NT2/D1 (cell line): ENCODE measurements around the gene LPIN1.

ENCODE experiments used
- DNase-seq: peaks from one replicate; pipeline ENCODE4 v3.0.0-alpha.2; 2011; ENCODE audit warnings: low read depth, low spot score
- H3K27me3 ChIP-seq: 2 replicates; pipeline ENCODE4 v1.6.0; 2011; ENCODE audit warnings: mild to moderate bottlenecking; ENCODE audit not compliant: insufficient read length, insufficient read depth
- H3K36me3 ChIP-seq: 2 replicates; pipeline ENCODE4 v1.6.1; 2011; ENCODE audit warnings: mild to moderate bottlenecking, low read length, mixed read lengths; ENCODE audit not compliant: insufficient read depth, insufficient read length
- H3K4me1 ChIP-seq: 2 replicates; pipeline ENCODE4 v1.5.1; 2011; ENCODE audit not compliant: insufficient read depth, insufficient read length
- H3K4me3 ChIP-seq: 2 replicates; pipeline ENCODE4 v1.5.1; 2011; ENCODE audit warnings: low read depth; ENCODE audit not compliant: insufficient read length
- H3K9ac ChIP-seq: 2 replicates; pipeline ENCODE4 v1.6.0; 2011; ENCODE audit warnings: low read depth; ENCODE audit not compliant: insufficient read length
- H3K9me3 ChIP-seq: 2 replicates; pipeline ENCODE4 v1.5.1; 2011; ENCODE audit warnings: mild to moderate bottlenecking, low read length; ENCODE audit not compliant: insufficient read depth
- SUZ12 ChIP-seq: IDR thresholded peaks from 2 replicates; pipeline ENCODE4 v1.6.1; 2011; ENCODE audit not compliant: insufficient read length, insufficient read depth; ENCODE audit errors: extremely low read depth
- YY1 ChIP-seq: IDR thresholded peaks from 2 replicates; pipeline ENCODE4 v1.6.1; 2011; ENCODE audit not compliant: insufficient read length, insufficient read depth
- ZNF274 ChIP-seq: IDR thresholded peaks from 2 replicates; pipeline ENCODE4 v1.6.1; 2011; ENCODE audit warnings: mild to moderate bottlenecking, low read depth, low read length

Gene LPIN1

GRCh38 chr2:11709293-11709692 lies 37.1 kb upstream of the LPIN1 start:
- TF ChIP-seq SUZ12, result no peak
- TF ChIP-seq ZNF274, result no peak
- no peak for TF ChIP-seq YY1
- no peaks in the 10 kb centered on the region for H3K36me3 ChIP-seq
- H3K9ac ChIP-seq, result no peak overlapping the region
- 0 out of 2 replicates have a peak, but pooled peaks cover 5% of the 10 kb centered on the region for H3K9me3 ChIP-seq
- no peaks in the 10 kb centered on the region for H3K4me1 ChIP-seq
- DNase-seq, result no peak
- H3K4me3 ChIP-seq, result no peak overlapping the region
- H3K27me3 ChIP-seq, result no peaks in the 10 kb centered on the region

DNA sequence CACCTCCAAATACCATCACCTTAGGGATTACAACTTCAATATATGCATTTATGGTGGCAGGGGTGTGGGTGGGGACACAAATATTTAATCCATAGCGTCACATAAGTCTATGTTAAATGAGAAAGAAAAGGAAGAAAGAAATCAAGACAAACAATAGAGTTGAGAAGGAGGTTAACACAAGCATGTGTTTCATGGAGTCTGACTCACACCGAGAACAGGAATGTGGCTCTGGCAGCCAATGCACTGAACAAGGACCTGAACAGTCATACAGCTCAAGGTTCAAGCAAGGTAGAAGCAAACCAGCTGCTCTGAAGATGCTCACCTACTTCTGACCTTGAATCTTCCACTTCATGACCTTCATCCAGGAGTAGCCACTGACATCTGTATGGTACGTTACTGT lies 36.2 kb upstream of the LPIN1 start:
- H3K9ac ChIP-seq, result no peak overlapping the region
- H3K36me3 ChIP-seq, result no peaks in the 10 kb centered on the region
- no peaks in the 10 kb centered on the region for H3K27me3 ChIP-seq
- H3K4me1 ChIP-seq, result no peaks in the 10 kb centered on the region
- H3K4me3 ChIP-seq, result no peak overlapping the region
- TF ChIP-seq ZNF274 (no peak), YY1 (no peak), SUZ12 (no peak)
- DNase-seq, result no peak
- H3K9me3 ChIP-seq, result 0 out of 2 replicates have a peak, but pooled peaks cover 5% of the 10 kb centered on the region

- H3K27me3 ChIP-seq, result no peaks in the 10 kb centered on the region
- no peak overlapping the region for H3K4me3 ChIP-seq
- no peak overlapping the region for H3K9ac ChIP-seq
- H3K4me1 ChIP-seq, result no peaks in the 10 kb centered on the region
- 0 out of 2 replicates have a peak, but pooled peaks cover under 1% of the 10 kb centered on the region for H3K9me3 ChIP-seq
- TF ChIP-seq ZNF274, result no peak
- no peak for TF ChIP-seq YY1
- TF ChIP-seq SUZ12, result no peak
- no peaks in the 10 kb centered on the region for H3K36me3 ChIP-seq
- no peak for DNase-seq
Observed at GRCh38 chr2:11710632-11711353, 35.6 kb upstream of the LPIN1 start.

- H3K9me3 ChIP-seq, result no peaks in the 10 kb centered on the region
- no peak for DNase-seq
- H3K9ac ChIP-seq, result no peak overlapping the region
- peaks cover 2% of the 10 kb centered on the region for H3K4me1 ChIP-seq
- H3K36me3 ChIP-seq, result no peaks in the 10 kb centered on the region
- no peak for TF ChIP-seq SUZ12
- TF ChIP-seq ZNF274, result no peak
- TF ChIP-seq YY1, result no peak
- no peak overlapping the region for H3K4me3 ChIP-seq
- no peaks in the 10 kb centered on the region for H3K27me3 ChIP-seq
Observed at GRCh38 chr2:11711354-11711716, 35.1 kb upstream of the LPIN1 start.

DNA sequence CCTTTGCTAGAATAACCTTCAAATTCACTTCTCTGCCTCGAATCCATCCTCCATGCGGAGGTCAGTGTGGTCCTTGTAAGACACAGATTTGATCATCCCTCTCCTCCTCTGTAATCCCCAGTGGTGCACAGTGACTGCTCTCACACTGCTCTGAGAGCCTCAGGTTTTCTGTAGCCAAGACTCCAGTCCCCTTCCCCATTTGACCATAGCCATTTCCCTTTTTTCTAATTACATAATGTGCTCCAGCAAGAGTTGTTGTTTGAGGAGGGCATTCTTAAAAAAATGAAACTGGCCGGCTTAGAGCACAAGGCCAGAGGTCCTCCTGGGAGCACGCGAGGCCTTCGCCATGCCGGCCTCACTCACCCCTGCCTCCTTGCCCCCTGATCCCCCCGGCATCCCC lies 34.7 kb upstream of the LPIN1 start:
- Histone ChIP-seq H3K27me3 (no peaks in the 10 kb centered on the region), H3K4me3 (no peak overlapping the region), H3K4me1 (peaks cover 2% of the 10 kb centered on the region), H3K9ac (no peak overlapping the region), H3K36me3 (no peaks in the 10 kb centered on the region), H3K9me3 (no peaks in the 10 kb centered on the region)
- TF ChIP-seq ZNF274, result no peak
- TF ChIP-seq SUZ12, result no peak
- TF ChIP-seq YY1, result no peak
- DNase-seq, result no peak

DNA sequence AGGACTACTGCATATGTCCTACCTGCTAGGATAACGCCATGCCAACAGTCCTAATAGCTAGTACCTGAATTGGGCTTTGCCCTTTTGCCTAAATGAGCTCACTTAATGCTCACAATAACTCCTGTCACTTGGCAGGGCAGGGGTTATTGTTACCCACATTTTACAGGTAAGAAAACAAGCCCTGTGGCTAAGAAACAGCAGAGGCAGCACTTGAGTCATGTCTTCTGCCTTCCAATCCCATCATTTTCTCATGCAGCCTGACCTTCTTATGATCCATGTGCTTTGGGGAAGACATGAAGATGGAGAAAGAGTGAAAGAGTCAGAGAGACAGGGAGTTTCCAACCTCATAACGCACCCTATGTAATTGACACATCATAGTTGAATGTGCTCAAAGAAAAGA lies 33.6 kb upstream of the LPIN1 start:
- DNase-seq, result no peak
- TF ChIP-seq YY1 (no peak), ZNF274 (no peak), SUZ12 (no peak)
- no peaks in the 10 kb centered on the region for H3K27me3 ChIP-seq
- H3K9me3 ChIP-seq, result no peaks in the 10 kb centered on the region
- no peak overlapping the region for H3K9ac ChIP-seq
- no peaks in the 10 kb centered on the region for H3K36me3 ChIP-seq
- H3K4me3 ChIP-seq, result no peak overlapping the region
- peaks cover 2% of the 10 kb centered on the region for H3K4me1 ChIP-seq

DNA sequence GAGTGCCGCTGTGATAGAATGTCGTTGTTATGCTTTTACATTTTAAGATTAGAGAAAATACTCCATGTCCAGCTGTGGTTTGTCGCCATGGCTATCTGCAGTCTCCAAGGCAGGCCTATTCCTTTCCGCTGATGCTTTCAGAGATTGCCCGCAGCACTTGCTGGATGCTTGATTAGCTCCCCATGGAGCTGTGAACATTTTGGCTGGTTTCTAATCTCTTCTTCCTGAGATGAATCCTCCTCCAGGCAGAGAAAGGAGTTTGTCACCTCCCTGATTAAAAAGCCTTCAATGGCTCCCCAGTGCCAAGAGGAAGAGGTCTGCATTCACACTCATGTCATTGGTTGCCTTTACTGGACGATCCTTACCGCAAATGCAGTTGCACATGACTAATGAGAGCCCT lies 32.6 kb upstream of the LPIN1 start:
- Histone ChIP-seq H3K36me3 (no peaks in the 10 kb centered on the region), H3K27me3 (no peaks in the 10 kb centered on the region), H3K4me3 (no peak overlapping the region), H3K9me3 (no peaks in the 10 kb centered on the region), H3K4me1 (peaks cover 2% of the 10 kb centered on the region), H3K9ac (no peak overlapping the region)
- DNase-seq, result no peak
- TF ChIP-seq ZNF274, result no peak
- no peak for TF ChIP-seq SUZ12
- TF ChIP-seq YY1, result no peak

- no peak for DNase-seq
- Histone ChIP-seq H3K36me3 (no peaks in the 10 kb centered on the region), H3K4me1 (peaks cover 2% of the 10 kb centered on the region), H3K4me3 (no peak overlapping the region), H3K9me3 (no peaks in the 10 kb centered on the region), H3K27me3 (peaks cover 2% of the 10 kb centered on the region), H3K9ac (no peak overlapping the region)
- no peak for TF ChIP-seq ZNF274
- TF ChIP-seq SUZ12, result no peak
- no peak for TF ChIP-seq YY1
Observed at GRCh38 chr2:11715987-11716652, 30.3 kb upstream of the LPIN1 start.
